ENCODE data around the gene ITIH1. TPM values are rescaled to one million over a fixed set of nuclear protein-coding genes. Genes with fewer than 3 reads are reported as not detected.
"Not testable (repeated sequence)": the region's sequence is repeated elsewhere in the genome, so short reads cannot be mapped to it uniquely, and the experiment has no call there.

The ITIH1 gene
- polyA plus RNA-seq, 2 of the 4 experiments (the other 2 are of a cell fraction): not detected

DNA sequence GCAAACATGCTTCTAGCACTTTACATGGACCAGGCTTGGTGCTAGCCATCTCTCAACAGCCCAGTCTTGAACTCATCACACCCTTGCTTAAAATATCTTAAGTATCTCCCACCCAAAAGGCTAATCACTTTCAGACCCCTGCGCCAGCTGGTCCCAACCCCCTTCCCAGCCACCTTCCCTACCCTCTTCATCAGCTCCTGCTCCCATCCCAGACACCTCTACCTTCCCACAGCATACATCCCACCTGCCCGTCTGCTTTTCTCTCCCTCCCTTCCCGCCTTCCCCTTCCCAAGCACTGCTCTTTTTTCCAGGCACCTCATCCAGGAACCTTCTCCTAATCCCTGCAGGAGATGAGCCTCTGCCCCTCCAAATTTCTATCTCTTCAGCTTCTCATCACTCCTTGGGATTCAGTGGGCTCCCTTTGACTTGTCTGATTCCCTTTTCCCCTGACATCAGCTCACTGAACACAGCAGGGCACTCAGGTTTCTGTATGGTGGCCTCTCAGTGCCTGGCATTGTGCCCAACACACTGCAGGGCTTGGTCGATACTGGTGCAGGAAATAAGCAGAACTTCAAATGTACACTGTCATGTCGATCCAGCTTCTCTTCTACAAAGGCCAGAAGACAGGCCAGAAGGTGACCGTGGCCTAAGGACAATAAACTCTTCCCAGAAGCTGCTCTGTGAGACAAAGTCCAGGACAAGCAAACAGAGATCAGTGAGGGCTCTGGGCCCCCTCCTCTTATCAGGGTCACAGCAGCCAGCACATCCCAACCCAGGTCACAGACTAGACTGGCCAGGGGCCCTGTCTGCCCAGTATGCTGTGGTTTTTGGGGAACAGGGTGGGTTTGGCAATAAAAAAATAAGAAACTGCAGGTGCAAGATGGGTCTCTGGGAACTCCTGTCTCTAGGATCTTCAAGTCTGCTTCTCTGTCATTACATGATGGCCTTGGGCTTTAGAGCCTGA, 2.2 kb upstream of the ITIH1 start:
- CTCF ChIA-PET: no interaction called here
- 40% methylated on average over 6 of the region's 6 CpGs for whole genome bisulfite sequencing (ENCODE audit: missing lambda C conversion rate)
- ATAC-seq: no peak

DNA sequence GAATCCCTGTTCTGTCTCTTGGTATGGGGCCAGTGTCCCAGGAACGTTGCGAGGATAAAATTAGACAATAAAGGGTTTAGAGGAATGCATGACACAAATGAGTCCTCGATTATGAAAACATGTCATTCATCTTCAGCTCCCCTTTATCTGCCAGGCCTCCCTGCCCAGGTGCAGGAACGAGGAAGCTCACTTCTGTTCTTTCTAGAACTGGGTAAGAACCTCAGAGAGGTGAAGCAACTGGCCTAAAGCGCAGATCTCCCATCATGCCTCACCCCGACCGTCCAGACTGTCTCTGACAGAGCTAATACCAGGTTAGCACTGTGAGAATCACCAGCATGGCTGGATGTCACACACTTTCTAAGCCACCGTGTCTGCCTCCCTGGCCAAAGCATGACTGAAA, 1.5 kb upstream of the ITIH1 start:
- WGBS (ENCODE audit: missing lambda C conversion rate): 61% methylated on average over 8 of the region's 8 CpGs
- H3K9me3 ChIP-seq: no peaks in the 10 kb centered on the region
- H3K4me3 ChIP-seq: no peak overlapping the region
- ChIA-PET CTCF (no interaction called here), POLR2A (no interaction called here)
- no peak overlapping the region for H3K27ac ChIP-seq
- FAIRE-seq: no peak
- TF ChIP-seq TP53 (CRISPR knock-in tag; IDR thresholded peaks at IDR 0.05) (no peak), SMC3 (IDR thresholded peaks at IDR 0.05) (no peak), KDM1A (IDR thresholded peaks at IDR 0.05; ENCODE audit: low read depth) (no peak), RAD21 (conservative IDR thresholded peaks at IDR 0.05 in 1 of 2, IDR thresholded peaks at IDR 0.05 in 1 of 2) (no peak), ZC3H11A (IDR thresholded peaks at IDR 0.05) (no peak), FOSB (CRISPR knock-in tag; IDR thresholded peaks at IDR 0.05) (no peak), CHD4 (IDR thresholded peaks at IDR 0.05; ENCODE audit: borderline replicate concordance) (no peak), MAZ (IDR thresholded peaks at IDR 0.05; ENCODE audit: borderline replicate concordance, low read depth, low read length) (no peak), ESRRA (IDR thresholded peaks at IDR 0.05; ENCODE audit: borderline replicate concordance, low read length) (no peak)
- TF ChIP-seq, protein P1, sequence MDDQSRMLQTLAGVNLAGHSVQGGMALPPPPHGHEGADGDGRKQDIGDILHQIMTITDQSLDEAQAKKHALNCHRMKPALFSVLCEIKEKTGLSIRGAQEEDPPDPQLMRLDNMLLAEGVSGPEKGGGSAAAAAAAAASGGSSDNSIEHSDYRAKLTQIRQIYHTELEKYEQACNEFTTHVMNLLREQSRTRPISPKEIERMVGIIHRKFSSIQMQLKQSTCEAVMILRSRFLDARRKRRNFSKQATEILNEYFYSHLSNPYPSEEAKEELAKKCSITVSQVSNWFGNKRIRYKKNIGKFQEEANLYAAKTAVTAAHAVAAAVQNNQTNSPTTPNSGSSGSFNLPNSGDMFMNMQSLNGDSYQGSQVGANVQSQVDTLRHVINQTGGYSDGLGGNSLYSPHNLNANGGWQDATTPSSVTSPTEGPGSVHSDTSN (IDR thresholded peaks at IDR 0.05): no peak
- TF ChIP-seq, protein P2, sequence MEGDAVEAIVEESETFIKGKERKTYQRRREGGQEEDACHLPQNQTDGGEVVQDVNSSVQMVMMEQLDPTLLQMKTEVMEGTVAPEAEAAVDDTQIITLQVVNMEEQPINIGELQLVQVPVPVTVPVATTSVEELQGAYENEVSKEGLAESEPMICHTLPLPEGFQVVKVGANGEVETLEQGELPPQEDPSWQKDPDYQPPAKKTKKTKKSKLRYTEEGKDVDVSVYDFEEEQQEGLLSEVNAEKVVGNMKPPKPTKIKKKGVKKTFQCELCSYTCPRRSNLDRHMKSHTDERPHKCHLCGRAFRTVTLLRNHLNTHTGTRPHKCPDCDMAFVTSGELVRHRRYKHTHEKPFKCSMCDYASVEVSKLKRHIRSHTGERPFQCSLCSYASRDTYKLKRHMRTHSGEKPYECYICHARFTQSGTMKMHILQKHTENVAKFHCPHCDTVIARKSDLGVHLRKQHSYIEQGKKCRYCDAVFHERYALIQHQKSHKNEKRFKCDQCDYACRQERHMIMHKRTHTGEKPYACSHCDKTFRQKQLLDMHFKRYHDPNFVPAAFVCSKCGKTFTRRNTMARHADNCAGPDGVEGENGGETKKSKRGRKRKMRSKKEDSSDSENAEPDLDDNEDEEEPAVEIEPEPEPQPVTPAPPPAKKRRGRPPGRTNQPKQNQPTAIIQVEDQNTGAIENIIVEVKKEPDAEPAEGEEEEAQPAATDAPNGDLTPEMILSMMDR (IDR thresholded peaks at IDR 0.05): no peak
- H3K4me2 ChIP-seq: no peak overlapping the region
- ATAC-seq: no peak
- DNase-seq (ENCODE audit: low read depth in 1 of 2, low spot score in 1 of 2): no peak
- 0 out of 3 replicates have a peak, but pooled peaks cover 4% of the 10 kb centered on the region for H3K4me1 ChIP-seq

More for the DNA sequence above, 2.2 kb upstream of the ITIH1 start:
- H3K9me3 ChIP-seq: no peaks in the 10 kb centered on the region
- H3K4me2 ChIP-seq: no peak overlapping the region
- no peak for FAIRE-seq
- H3K4me3 ChIP-seq: no peak overlapping the region
- no peak overlapping the region for H3K27ac ChIP-seq
- POLR2A ChIA-PET: no interaction called here
- TF ChIP-seq CBX2 (IDR thresholded peaks at IDR 0.05; ENCODE audit: borderline replicate concordance, low read depth) (no peak), FOSL2 (IDR thresholded peaks at IDR 0.05) (no peak), FOSL2 (CRISPR knock-in tag; IDR thresholded peaks at IDR 0.05) (no peak), RARB (CRISPR knock-in tag; IDR thresholded peaks at IDR 0.05) (no peak), NPAS2 (CRISPR knock-in tag; IDR thresholded peaks at IDR 0.05; ENCODE audit: borderline replicate concordance) (no peak), JUNB (IDR thresholded peaks at IDR 0.05) (no peak), SREBF2 (IDR thresholded peaks at IDR 0.05) (no peak), HOXA7 (CRISPR knock-in tag; IDR thresholded peaks at IDR 0.05) (no peak), FOXS1 (CRISPR knock-in tag; IDR thresholded peaks at IDR 0.05) (no peak), KDM5A (IDR thresholded peaks at IDR 0.05) (no peak), RCOR1 (IDR thresholded peaks at IDR 0.05; ENCODE audit: low read depth, low read length) (no peak)
- TF ChIP-seq, protein P2 (IDR thresholded peaks at IDR 0.05): no peak
- TF ChIP-seq, protein P3, sequence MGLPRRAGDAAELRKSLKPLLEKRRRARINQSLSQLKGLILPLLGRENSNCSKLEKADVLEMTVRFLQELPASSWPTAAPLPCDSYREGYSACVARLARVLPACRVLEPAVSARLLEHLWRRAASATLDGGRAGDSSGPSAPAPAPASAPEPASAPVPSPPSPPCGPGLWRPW (IDR thresholded peaks at IDR 0.05): no peak
- DNase-seq (ENCODE audit: low read depth in 1 of 2, low spot score in 1 of 2): no peak
- H3K4me1 ChIP-seq: 0 out of 3 replicates have a peak, but pooled peaks cover 4% of the 10 kb centered on the region

DNA sequence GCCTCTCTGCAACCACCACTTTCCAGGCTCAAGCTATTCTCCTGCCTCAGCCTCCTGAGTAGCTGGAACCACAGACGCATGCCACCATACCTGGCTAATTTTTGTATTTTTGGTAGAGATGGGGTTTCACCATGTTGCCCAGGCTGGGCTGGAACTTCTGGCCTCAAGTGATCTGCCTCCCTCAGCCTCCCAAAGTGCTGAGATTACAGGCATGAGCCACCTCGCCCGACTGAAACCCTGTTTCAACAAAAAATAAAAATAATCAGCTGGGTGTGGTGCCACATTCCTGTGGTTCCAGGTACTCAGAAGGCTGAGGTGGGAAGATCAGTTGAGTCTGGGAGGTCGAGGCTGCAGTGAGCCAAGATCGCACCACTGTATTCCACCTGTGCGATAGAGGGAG, 913 bp upstream of the ITIH1 start:
- DNase-seq (ENCODE audit: low read depth in 1 of 2, low spot score in 1 of 2); CTCF ChIA-PET; POLR2A ChIA-PET: not testable (repeated sequence)

More for the DNA sequence above, 913 bp upstream of the ITIH1 start:
- H3K4me3 ChIP-seq, FAIRE-seq, ATAC-seq, H3K4me1 ChIP-seq, H3K27ac ChIP-seq, H3K4me2 ChIP-seq, H3K9me3 ChIP-seq: not testable (repeated sequence)
- WGBS (ENCODE audit: missing lambda C conversion rate): 73% methylated on average over 6 of the region's 6 CpGs

Measured in A549 (cell line).